Tibial artery (tissue), 4 donors: ENCODE data around the gene SCYL1.
A peak's percentile ranks its signal among the peaks of the same experiment; 100 is the strongest.

ENCODE experiments used
- DNase-seq, 2 donors: peaks; one replicate each; pipeline ENCODE4 v3.0.0-alpha.2; 2019
- H3K27ac ChIP-seq, 2 donors: fragments of 200-600 bp; sonication (generic) in 1 of 2; 1 replicate in 1 of 2; 2 replicates in 1 of 2; pipeline ENCODE4 v1.5.1; 2018 to 2019; ENCODE audit warnings: mild to moderate bottlenecking in 1 of 2
- H3K27me3 ChIP-seq, 2 donors: fragments of 200-600 bp; sonication (generic) in 1 of 2; one replicate each; pipeline versions ENCODE4 v1.5.1 to v1.6.0; 2016 to 2019
- H3K36me3 ChIP-seq, 3 donors: fragments of 200-600 bp; sonication (generic) in 2 of 3; one replicate each; pipeline ENCODE4 v1.5.1; 2016 to 2019; ENCODE audit warnings: mild to moderate bottlenecking in 2 of 3
- H3K4me1 ChIP-seq, 4 donors: fragments of 200-600 bp; sonication (generic) in 2 of 4; 1 replicate in 3 of 4; 2 replicates in 1 of 4; pipeline ENCODE4 v1.5.1; 2016 to 2019
- H3K4me3 ChIP-seq, 2 donors: fragments of 200-600 bp; sonication (generic) in 1 of 2; 1 replicate in 1 of 2; 2 replicates in 1 of 2; pipeline ENCODE4 v1.5.1; 2018 to 2019; ENCODE audit warnings: mild to moderate bottlenecking in 2 of 2
- H3K9me3 ChIP-seq, 3 donors: fragments of 200-600 bp; sonication (generic) in 1 of 3; one replicate each; pipeline ENCODE4 v1.5.1; 2016 to 2019
- intact Hi-C: fragments of 100-400 bp; cut with DNase I; formaldehyde crosslinking; loops from one replicate; pipeline ENCODE4 v1.15.0; 2023; ENCODE audit warnings: low total_unique reads
- TF ChIP-seq, protein P1 (sequence below), 2 experiments: fragments of 200-600 bp in 1 of 2; fragments of 450-650 bp in 1 of 2; IDR thresholded peaks; one replicate each; pipeline ENCODE4 v1.5.1; 2017 to 2019; ENCODE audit warnings: antibody characterized with exemption in 2 of 2, mild to moderate bottlenecking in 1 of 2, moderate library complexity in 1 of 2

Gene SCYL1

GRCh38 chr11:65565624-65566453 is 41.0 kb downstream of the SCYL1 start:
- H3K4me1 ChIP-seq = peaks cover 3 to 43% (median 29%) of the 10 kb centered on the region in 4 donors
- no peak overlapping the region for H3K4me3 ChIP-seq
- H3K27ac ChIP-seq = peak overlapping the region; percentile 5 to 36
- intact Hi-C loops = no loop called here
- TF ChIP-seq, protein P1, sequence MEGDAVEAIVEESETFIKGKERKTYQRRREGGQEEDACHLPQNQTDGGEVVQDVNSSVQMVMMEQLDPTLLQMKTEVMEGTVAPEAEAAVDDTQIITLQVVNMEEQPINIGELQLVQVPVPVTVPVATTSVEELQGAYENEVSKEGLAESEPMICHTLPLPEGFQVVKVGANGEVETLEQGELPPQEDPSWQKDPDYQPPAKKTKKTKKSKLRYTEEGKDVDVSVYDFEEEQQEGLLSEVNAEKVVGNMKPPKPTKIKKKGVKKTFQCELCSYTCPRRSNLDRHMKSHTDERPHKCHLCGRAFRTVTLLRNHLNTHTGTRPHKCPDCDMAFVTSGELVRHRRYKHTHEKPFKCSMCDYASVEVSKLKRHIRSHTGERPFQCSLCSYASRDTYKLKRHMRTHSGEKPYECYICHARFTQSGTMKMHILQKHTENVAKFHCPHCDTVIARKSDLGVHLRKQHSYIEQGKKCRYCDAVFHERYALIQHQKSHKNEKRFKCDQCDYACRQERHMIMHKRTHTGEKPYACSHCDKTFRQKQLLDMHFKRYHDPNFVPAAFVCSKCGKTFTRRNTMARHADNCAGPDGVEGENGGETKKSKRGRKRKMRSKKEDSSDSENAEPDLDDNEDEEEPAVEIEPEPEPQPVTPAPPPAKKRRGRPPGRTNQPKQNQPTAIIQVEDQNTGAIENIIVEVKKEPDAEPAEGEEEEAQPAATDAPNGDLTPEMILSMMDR (IDR thresholded peaks at IDR 0.05) = no peak
- peaks cover 0 to 9% (median 0%) of the 10 kb centered on the region in 3 donors for H3K36me3 ChIP-seq
- DNase-seq = no peak
- H3K9me3 ChIP-seq = no peaks in the 10 kb centered on the region
- no peaks in the 10 kb centered on the region for H3K27me3 ChIP-seq

GRCh38 chr11:65569164-65569972 is 44.5 kb downstream of the SCYL1 start:
- Histone ChIP-seq H3K27me3 (no peaks in the 10 kb centered on the region), H3K27ac (peak overlapping the region; percentile 93 to 98), H3K4me3 (peak overlapping the region; percentile 72 to 96), H3K9me3 (no peaks in the 10 kb centered on the region), H3K4me1 (peaks cover 0 to 59% (median 49%) of the 10 kb centered on the region in 4 donors), H3K36me3 (peaks cover 0 to 9% (median 0%) of the 10 kb centered on the region in 3 donors)
- DNase-seq = no peak
- intact Hi-C loops = loop anchor here (2.0 kb wide), 1 partner anchor 29 kb away; no protein-coding TSS in a partner anchor
- TF ChIP-seq, protein P1 (IDR thresholded peaks at IDR 0.05) = no peak

GRCh38 chr11:65569973-65570918 is 45.4 kb downstream of the SCYL1 start, which contains the start of gene ZNRD2:
Gene ZNRD2, plus strand, starts transcription at chr11:65570477. Its CDS starts 15 bp downstream, at chr11:65570492.
- no peaks in the 10 kb centered on the region for H3K27me3 ChIP-seq
- peaks cover 0 to 9% (median 0%) of the 10 kb centered on the region in 3 donors for H3K36me3 ChIP-seq
- TF ChIP-seq, protein P1 (IDR thresholded peaks at IDR 0.05) = peak; percentile 38 to 50
- no peaks in the 10 kb centered on the region for H3K9me3 ChIP-seq
- H3K4me1 ChIP-seq = peaks cover 0 to 67% (median 56%) of the 10 kb centered on the region in 4 donors
- peak; percentile 98 to 99 for DNase-seq
- intact Hi-C loops = loop anchor here (2.0 kb wide), 1 partner anchor 29 kb away; no protein-coding TSS in a partner anchor
- peak within 1 kb of the TSS; percentile 72 to 96 for H3K4me3 ChIP-seq
- peak within 1 kb of the TSS; percentile 93 to 98 for H3K27ac ChIP-seq

- peak overlapping the region; percentile 93 to 98 for H3K27ac ChIP-seq
- DNase-seq = no peak
- peaks cover 0 to 70% (median 58%) of the 10 kb centered on the region in 4 donors for H3K4me1 ChIP-seq
- H3K36me3 ChIP-seq = peaks cover 0 to 9% (median 0%) of the 10 kb centered on the region in 3 donors
- H3K27me3 ChIP-seq = no peaks in the 10 kb centered on the region
- peak overlapping the region; percentile 94 to 96 for H3K4me3 ChIP-seq
- no peaks in the 10 kb centered on the region for H3K9me3 ChIP-seq
- intact Hi-C loops = no loop called here
- TF ChIP-seq, protein P1 (IDR thresholded peaks at IDR 0.05) = no peak
Measured at GRCh38 chr11:65571420-65571819, 46.5 kb downstream of the SCYL1 start.
